VCaP (cell line): ENCODE results near the gene CFAP47.

Experiments
- H3K27ac ChIP-seq: fragments of 450-650 bp; 2 replicates; pipeline ENCODE4 v1.5.1; 2017
- CTCF ChIP-seq: fragments of 450-650 bp; conservative IDR thresholded peaks from 2 replicates; pipeline ENCODE4 v1.5.1; 2017; ENCODE audit warnings: mild to moderate bottlenecking, moderate library complexity

CFAP47 gene

GRCh38 chrX:36422368-36422767 is 502.8 kb downstream of the CFAP47 start:
- TF ChIP-seq CTCF: no peak
- H3K27ac ChIP-seq: no peak overlapping the region

GRCh38 chrX:36431819-36432218 is 512.3 kb downstream of the CFAP47 start:
- H3K27ac ChIP-seq: no peak overlapping the region
- TF ChIP-seq CTCF: no peak

GRCh38 chrX:36434522-36434921 is 515.0 kb downstream of the CFAP47 start:
- no peak overlapping the region for H3K27ac ChIP-seq

More at GRCh38 chrX:36434522-36434921, 515.0 kb downstream of the CFAP47 start:
- no peak for TF ChIP-seq CTCF
